RWPE2 (cell line): ENCODE data around the gene GNAI1.
A peak's percentile ranks its signal among the peaks of the same experiment; 100 is the strongest.

Experiments used
- ATAC-seq: fragments of 200-7000 bp; cut with Tn5 transposase; 3 replicates; pipeline ENCODE4 v1.9.1; 2021; ENCODE audit warnings: low read depth
- DNase-seq: peaks from one replicate; pipeline ENCODE4 v3.0.0-alpha.2; 2020; ENCODE audit warnings: low spot score
- H3K27ac ChIP-seq: fragments of 450-650 bp; 2 replicates; pipeline ENCODE4 v1.5.1; 2017; ENCODE audit warnings: mild to moderate bottlenecking; ENCODE audit not compliant: poor library complexity, severe bottlenecking
- H3K27me3 ChIP-seq: fragments of 250-450 bp; sonication (Bioruptor Pico); 2 replicates; pipeline ENCODE4 v1.5.1; 2021; ENCODE audit warnings: mild to moderate bottlenecking, moderate library complexity; ENCODE audit not compliant: insufficient read depth, poor library complexity, severe bottlenecking
- H3K36me3 ChIP-seq: fragments of 250-450 bp; sonication (Bioruptor Pico); 2 replicates; pipeline ENCODE4 v1.5.1; 2020; ENCODE audit warnings: low read depth, mild to moderate bottlenecking, moderate library complexity
- H3K4me1 ChIP-seq: fragments of 250-450 bp; sonication (Bioruptor Pico); 2 replicates; pipeline ENCODE4 v1.5.1; 2021; ENCODE audit warnings: mild to moderate bottlenecking, moderate library complexity; ENCODE audit not compliant: insufficient read depth, poor library complexity, severe bottlenecking
- H3K4me3 ChIP-seq: fragments of 250-450 bp; sonication (Bioruptor Pico); 2 replicates; pipeline ENCODE4 v1.5.1; 2021; ENCODE audit warnings: mild to moderate bottlenecking, moderate library complexity; ENCODE audit not compliant: severe bottlenecking
- H3K9me3 ChIP-seq: fragments of 250-450 bp; sonication (Bioruptor Pico); 2 replicates; pipeline ENCODE4 v1.5.1; 2021; ENCODE audit warnings: mild to moderate bottlenecking, moderate library complexity; ENCODE audit not compliant: severe bottlenecking
- TF ChIP-seq, protein P1 (sequence below): fragments of 450-650 bp; IDR thresholded peaks from one replicate; pipeline ENCODE4 v1.5.1; 2017; ENCODE audit warnings: mild to moderate bottlenecking, moderate library complexity; ENCODE audit not compliant: poor library complexity, severe bottlenecking

GNAI1 gene

DNA sequence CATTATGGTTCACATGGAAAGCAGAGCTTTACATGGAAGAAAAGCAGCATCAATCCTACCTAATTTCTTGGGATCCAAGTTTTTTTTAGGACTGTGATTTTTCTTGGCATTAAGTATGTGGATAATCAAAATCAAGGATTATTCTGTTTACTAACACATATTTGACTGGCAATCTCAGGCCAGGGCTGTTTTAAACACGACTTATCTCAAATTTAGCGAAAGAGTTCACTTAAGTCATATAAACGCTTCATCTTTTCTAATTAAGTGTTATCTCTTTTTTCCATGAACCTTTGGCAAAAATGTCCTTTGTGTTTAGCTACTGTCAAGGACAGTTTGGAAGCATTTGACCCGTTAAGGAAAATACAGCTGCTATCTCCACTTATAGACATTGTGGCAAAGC, 92.0 kb downstream of the GNAI1 start:
- no peaks in the 10 kb centered on the region for H3K9me3 ChIP-seq
- DNase-seq, result no peak
- H3K4me3 ChIP-seq, result no peak overlapping the region
- no peaks in the 10 kb centered on the region for H3K27me3 ChIP-seq
- H3K27ac ChIP-seq, result no peak overlapping the region
- no peaks in the 10 kb centered on the region for H3K36me3 ChIP-seq
- H3K4me1 ChIP-seq, result peaks cover 5% of the 10 kb centered on the region
- ATAC-seq, result no peak
- TF ChIP-seq, protein P1, sequence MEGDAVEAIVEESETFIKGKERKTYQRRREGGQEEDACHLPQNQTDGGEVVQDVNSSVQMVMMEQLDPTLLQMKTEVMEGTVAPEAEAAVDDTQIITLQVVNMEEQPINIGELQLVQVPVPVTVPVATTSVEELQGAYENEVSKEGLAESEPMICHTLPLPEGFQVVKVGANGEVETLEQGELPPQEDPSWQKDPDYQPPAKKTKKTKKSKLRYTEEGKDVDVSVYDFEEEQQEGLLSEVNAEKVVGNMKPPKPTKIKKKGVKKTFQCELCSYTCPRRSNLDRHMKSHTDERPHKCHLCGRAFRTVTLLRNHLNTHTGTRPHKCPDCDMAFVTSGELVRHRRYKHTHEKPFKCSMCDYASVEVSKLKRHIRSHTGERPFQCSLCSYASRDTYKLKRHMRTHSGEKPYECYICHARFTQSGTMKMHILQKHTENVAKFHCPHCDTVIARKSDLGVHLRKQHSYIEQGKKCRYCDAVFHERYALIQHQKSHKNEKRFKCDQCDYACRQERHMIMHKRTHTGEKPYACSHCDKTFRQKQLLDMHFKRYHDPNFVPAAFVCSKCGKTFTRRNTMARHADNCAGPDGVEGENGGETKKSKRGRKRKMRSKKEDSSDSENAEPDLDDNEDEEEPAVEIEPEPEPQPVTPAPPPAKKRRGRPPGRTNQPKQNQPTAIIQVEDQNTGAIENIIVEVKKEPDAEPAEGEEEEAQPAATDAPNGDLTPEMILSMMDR, result no peak

DNA sequence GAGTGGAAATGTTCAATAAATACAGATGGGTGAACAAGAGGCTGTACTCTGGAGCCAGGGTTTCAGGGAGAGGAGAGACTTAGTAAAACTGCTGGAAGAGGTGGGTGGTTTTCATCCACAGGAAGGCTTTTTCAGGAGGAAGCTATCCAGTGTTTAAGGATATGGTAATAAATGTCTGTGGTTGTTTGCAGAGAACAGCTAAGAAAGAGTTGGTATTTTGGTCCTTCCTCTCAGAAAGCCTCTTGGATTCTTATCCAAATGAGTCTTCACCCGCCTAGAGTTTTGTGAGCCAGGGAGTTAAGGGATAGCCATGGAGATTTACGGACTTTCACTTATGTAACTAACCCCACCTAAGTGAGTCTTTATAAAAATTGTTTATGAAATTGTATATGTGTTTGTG, 95.7 kb downstream of the GNAI1 start:
- TF ChIP-seq, protein P1, result no peak
- H3K9me3 ChIP-seq, result no peaks in the 10 kb centered on the region
- no peaks in the 10 kb centered on the region for H3K36me3 ChIP-seq
- no peak for DNase-seq
- H3K27me3 ChIP-seq, result no peaks in the 10 kb centered on the region
- ATAC-seq, result no peak
- H3K27ac ChIP-seq, result no peak overlapping the region
- H3K4me3 ChIP-seq, result no peak overlapping the region
- H3K4me1 ChIP-seq, result peaks cover 13% of the 10 kb centered on the region

DNA sequence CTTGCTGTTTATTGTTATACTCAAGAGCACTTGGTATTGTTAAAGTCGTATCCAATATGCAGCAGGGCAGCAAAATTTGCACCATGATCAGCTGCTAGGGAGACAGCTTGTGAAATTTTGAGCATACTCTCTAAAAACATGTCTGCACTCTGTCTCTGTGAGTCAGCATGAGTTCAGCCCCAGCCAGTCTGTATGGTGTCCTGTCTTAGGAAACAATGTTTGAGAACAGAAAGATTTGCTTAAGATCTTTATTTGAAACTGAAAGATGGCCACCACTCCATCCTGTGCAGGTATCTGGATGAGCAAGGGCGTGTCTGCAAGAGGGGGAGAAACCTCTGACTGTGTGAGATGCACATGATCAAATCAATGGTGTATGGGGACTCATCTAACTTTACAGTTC, 97.1 kb downstream of the GNAI1 start:
- Histone ChIP-seq H3K4me1 (peaks cover 13% of the 10 kb centered on the region), H3K9me3 (no peaks in the 10 kb centered on the region), H3K27ac (peak overlapping the region; percentile 35), H3K4me3 (no peak overlapping the region), H3K36me3 (no peaks in the 10 kb centered on the region), H3K27me3 (no peaks in the 10 kb centered on the region)
- ATAC-seq, result peak; percentile 92
- TF ChIP-seq, protein P1, result no peak
- DNase-seq, result no peak

DNA sequence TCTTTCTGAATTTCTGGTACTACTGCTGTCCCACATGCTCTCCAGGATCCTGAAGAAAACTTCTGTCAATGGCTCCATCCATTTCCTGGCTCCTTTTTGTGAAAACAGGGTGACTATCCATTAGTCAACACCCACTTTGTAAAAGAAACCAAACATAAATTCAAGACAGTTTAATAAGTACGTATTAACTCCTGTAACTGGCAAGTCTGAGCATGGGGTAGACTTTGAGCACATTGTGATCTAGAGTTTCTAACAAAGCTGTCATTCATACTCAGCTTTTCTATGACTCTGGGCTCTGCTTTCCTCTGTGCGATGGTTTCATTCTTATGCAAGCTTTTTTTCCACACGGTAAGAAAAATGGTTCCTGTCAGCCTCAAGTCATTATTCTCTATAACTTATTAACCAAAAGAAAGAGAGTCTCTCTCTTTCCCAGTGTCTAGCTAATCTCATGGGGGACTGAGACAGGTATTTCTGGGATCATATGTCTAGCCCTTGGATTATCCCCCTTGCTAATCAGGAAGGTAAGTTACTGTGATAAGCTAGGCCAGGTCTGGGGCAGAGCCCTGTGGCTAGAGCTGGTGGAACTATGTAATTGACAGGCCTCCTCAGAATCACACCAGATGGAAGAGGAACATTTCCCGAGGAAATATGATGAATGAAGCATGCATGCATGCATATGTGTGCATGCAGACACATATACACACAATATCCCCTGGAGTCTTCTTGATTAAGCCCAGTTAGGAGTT, 98.5 kb downstream of the GNAI1 start:
- no peaks in the 10 kb centered on the region for H3K9me3 ChIP-seq
- H3K27ac ChIP-seq, result peak overlapping the region; percentile 35
- TF ChIP-seq, protein P1, result no peak
- DNase-seq (no peak), ATAC-seq (no peak)
- no peak overlapping the region for H3K4me3 ChIP-seq
- no peaks in the 10 kb centered on the region for H3K36me3 ChIP-seq
- no peaks in the 10 kb centered on the region for H3K27me3 ChIP-seq
- peaks cover 13% of the 10 kb centered on the region for H3K4me1 ChIP-seq

DNA sequence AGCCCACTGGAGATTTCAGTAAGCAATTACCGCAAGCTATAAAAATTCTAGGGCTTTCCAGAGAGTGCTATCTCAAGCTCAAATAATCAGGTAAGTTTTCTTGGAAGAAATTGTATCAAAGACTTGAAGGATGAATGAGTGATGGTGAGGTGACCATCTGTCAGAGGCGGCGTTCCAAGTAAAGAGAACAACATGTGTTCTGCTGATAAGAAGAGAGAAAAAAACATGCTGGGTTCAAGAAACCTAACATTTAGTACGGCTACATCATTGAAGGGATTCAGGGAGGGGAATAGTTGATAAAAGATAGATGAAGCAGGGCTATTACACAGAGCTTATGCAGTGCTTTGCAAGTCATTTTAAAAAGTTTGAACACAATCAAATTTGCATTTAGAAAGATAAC, 100.7 kb downstream of the GNAI1 start:
- ATAC-seq (no peak), DNase-seq (no peak)
- no peaks in the 10 kb centered on the region for H3K27me3 ChIP-seq
- H3K9me3 ChIP-seq, result no peaks in the 10 kb centered on the region
- TF ChIP-seq, protein P1, result no peak
- no peak overlapping the region for H3K27ac ChIP-seq
- no peaks in the 10 kb centered on the region for H3K36me3 ChIP-seq
- H3K4me1 ChIP-seq, result peaks cover 14% of the 10 kb centered on the region
- no peak overlapping the region for H3K4me3 ChIP-seq
